HL-60 (cell line): ENCODE results near the gene EIF4G3.

ENCODE experiments used
- DNase-seq, 2 experiments: peaks; one replicate each; pipeline ENCODE4 v3.0.0-alpha.2; 2010 to 2020; ENCODE audit warnings: low read depth in 1 of 2, low spot score in 1 of 2
- H3K27ac ChIP-seq: fragments of 250-450 bp; sonication (Bioruptor Pico); replicated peaks from 2 replicates; pipeline ENCODE4 v1.5.1; 2020; ENCODE audit warnings: mild to moderate bottlenecking, moderate library complexity
- H3K27me3 ChIP-seq: fragments of 250-450 bp; sonication (Bioruptor Pico); 2 replicates; pipeline ENCODE4 v1.5.1; 2021; ENCODE audit warnings: mild to moderate bottlenecking, moderate library complexity; ENCODE audit not compliant: insufficient read depth, poor library complexity, severe bottlenecking
- H3K4me3 ChIP-seq: replicated peaks from 2 replicates; pipeline ENCODE4 v1.5.1; 2011; ENCODE audit warnings: mild to moderate bottlenecking, control low read depth, low read length; ENCODE audit not compliant: insufficient read depth
- CTCF ChIP-seq: IDR thresholded peaks from one replicate; pipeline ENCODE4 v1.5.1; 2011; ENCODE audit warnings: low read length, control low read depth, inconsistent platforms; ENCODE audit not compliant: insufficient read depth
- GABPA ChIP-seq: IDR thresholded peaks from 2 replicates; pipeline ENCODE4 v1.6.1; 2012; ENCODE audit warnings: low read depth
- POLR2AphosphoS5 ChIP-seq: IDR thresholded peaks from 2 replicates; pipeline ENCODE4 v1.6.1; 2012; ENCODE audit warnings: low read depth
- REST ChIP-seq: IDR thresholded peaks from 2 replicates; pipeline ENCODE4 v1.6.1; 2012; ENCODE audit warnings: low read depth; ENCODE audit not compliant: insufficient replicate concordance
- SPI1 ChIP-seq: IDR thresholded peaks from 2 replicates; pipeline ENCODE4 v1.6.1; 2012; ENCODE audit warnings: low read depth, mild to moderate bottlenecking, borderline replicate concordance

The EIF4G3 gene

GRCh38 chr1:21200767-21201166, 24.1 kb upstream of the EIF4G3 start:
- Histone ChIP-seq H3K27ac (no peak overlapping the region), H3K4me3 (no peak overlapping the region), H3K27me3 (no peaks in the 10 kb centered on the region)
- no peak for DNase-seq
- TF ChIP-seq REST (no peak), POLR2AphosphoS5 (no peak), CTCF (no peak), GABPA (no peak), SPI1 (no peak)

GRCh38 chr1:21198929-21199328, 22.2 kb upstream of the EIF4G3 start:
- H3K27me3 ChIP-seq: no peaks in the 10 kb centered on the region
- DNase-seq: no peak
- no peak overlapping the region for H3K27ac ChIP-seq
- no peak for TF ChIP-seq SPI1
- no peak for TF ChIP-seq CTCF
- no peak for TF ChIP-seq GABPA
- no peak for TF ChIP-seq REST
- TF ChIP-seq POLR2AphosphoS5: no peak
- no peak overlapping the region for H3K4me3 ChIP-seq

GRCh38 chr1:21192871-21193270, 16.2 kb upstream of the EIF4G3 start:
- Histone ChIP-seq H3K27ac (no peak overlapping the region), H3K27me3 (no peaks in the 10 kb centered on the region)

More at GRCh38 chr1:21192871-21193270, 16.2 kb upstream of the EIF4G3 start:
- H3K4me3 ChIP-seq: no peak overlapping the region
- no peak for TF ChIP-seq REST
- no peak for TF ChIP-seq CTCF
- no peak for TF ChIP-seq GABPA
- TF ChIP-seq POLR2AphosphoS5: no peak
- no peak for DNase-seq
